GM18951 (cell line): Measurements from ENCODE around the gene RIN1.

ENCODE experiments used
- POLR2A ChIP-seq: IDR thresholded peaks from 4 replicates; pipeline ENCODE4 v1.6.1; 2011; ENCODE audit warnings: mild to moderate bottlenecking; ENCODE audit not compliant: insufficient read length, insufficient read depth; ENCODE audit errors: extremely low read depth
- in situ Hi-C: fragments of 300-500 bp; cut with MboI; formaldehyde crosslinking; loops from one replicate; pipeline ENCODE4 v1.12.0; 2022; ENCODE audit warnings: low sequenced_read_pairs, mixed read lengths, inconsistent platforms; ENCODE audit not compliant: unreplicated experiment

Gene RIN1

GRCh38 chr11:66333896-66334604 is 2.2 kb downstream of the RIN1 start:
- TF ChIP-seq POLR2A: no peak
- in situ Hi-C loops: no loop called here

DNA sequence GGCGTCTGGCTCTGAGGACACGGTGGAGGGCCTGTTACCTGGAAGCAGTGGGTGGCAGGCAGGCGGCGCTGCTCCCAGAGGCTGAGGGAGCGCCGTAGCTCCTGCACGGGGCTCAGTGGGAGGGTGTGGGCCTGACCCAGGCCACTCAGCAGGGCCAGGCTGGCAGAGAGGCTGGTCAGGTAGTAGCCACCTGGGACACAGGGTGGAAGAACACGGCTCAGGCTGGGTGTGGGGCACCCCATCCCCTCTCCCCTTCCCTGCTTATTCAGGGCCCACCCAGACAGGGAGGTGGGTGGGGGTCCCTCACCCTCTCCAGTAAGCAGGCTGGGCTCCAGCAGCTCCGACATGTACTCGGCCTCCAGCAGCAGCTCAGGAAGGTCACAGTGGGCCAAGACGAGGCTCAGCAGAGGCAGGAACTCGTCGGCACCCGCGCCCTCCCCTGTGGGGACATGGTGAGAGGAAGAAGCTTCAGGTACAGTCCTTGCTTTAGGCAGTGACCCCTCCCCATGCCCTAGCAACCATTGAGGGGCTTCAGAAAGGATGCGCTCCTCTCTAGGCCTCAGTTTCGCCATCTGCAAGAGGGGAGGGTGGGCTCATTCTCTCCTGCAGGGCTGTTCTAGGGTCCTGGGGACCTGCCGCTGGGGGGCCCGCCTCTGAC is 2.9 kb downstream of the RIN1 start:
- TF ChIP-seq POLR2A: no peak

DNA sequence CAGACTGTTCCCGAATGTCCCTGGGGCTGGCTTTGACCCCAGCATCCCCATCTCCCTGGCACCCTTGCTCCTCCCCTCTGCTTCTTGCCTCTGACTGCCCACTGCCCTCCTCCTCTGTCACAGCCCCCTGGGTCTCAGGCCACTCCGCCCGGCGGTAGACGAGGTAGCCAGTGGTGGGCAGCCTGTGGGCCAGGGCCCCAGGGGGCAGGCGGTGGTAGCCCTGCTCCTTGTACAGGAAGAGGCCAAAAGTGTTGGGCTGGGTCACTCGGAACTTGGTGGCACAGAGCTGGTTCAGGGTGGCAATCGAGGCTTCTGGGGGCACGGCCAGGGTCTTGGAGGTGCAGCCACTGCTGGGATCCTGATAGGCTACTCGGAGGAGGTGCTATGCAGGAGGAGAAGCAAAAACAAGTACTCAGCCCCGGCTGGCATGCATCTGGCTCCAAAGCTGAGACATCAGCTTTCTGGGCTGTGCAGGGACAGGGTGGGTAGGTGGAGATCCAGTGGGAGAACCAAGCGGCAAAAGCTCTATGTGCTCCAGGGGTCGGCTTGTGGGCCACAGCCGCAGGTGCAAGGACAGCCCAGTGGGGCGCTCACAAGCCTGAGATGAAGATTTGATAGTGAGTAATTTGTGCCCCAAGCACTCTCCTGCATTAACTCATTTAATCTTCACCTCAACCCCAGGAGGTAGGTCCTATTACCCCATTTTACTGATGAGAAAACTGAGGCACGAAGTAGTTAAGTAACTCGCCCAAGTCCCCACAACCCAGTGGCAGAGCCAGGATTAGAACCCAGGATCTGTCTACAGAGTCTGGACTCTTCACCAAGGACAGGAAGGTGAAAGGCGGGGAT is 3.6 kb downstream of the RIN1 start:
- in situ Hi-C loops: no loop called here
- no peak for TF ChIP-seq POLR2A

More for the DNA sequence above, 2.9 kb downstream of the RIN1 start:
- in situ Hi-C loops: no loop called here

DNA sequence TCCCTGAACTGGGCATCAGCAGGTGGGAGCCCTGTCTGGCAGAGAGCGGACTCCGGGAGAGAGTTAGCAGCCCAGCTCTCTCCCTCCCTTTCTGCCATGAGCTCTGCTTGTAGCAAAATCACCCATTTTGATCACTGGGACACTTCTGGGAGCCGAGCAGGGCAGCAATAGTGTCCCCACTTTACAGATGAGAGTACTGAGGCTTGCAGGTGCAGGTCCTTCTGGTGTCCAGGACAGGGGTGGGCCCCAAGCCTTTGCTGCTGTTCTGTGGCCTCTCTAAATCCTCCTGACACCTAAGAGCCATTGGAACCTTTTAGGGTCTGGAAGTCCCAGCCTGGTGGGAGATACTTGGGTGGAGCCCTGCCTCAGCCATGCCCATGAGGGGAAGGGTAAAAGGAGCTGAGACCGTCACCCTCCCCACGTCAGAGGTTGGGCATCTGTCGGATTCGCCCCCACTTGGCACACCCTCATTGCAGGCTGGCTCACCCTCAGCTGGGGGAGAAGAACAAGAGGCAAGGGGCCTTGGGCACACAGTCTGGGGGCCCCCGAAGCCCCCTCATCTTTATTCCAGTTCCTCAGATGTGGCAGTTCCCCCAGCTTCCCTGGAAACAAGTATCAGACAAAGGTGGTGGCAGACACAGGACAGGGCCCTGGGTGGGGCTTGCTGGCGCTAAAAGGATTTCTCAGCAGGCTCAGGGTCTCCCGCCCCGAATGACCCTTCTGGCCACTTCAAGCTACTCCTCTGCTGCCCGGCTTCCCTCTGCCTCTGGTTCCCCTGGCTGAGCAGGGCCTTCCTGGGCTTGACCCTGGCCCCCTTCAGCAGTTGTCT is 4.5 kb downstream of the RIN1 start:
- TF ChIP-seq POLR2A: no peak
- in situ Hi-C loops: no loop called here

- no peak for TF ChIP-seq POLR2A
- in situ Hi-C loops: no loop called here
These were observed 5.3 kb downstream of the RIN1 start for GRCh38 chr11:66330931-66331330.

DNA sequence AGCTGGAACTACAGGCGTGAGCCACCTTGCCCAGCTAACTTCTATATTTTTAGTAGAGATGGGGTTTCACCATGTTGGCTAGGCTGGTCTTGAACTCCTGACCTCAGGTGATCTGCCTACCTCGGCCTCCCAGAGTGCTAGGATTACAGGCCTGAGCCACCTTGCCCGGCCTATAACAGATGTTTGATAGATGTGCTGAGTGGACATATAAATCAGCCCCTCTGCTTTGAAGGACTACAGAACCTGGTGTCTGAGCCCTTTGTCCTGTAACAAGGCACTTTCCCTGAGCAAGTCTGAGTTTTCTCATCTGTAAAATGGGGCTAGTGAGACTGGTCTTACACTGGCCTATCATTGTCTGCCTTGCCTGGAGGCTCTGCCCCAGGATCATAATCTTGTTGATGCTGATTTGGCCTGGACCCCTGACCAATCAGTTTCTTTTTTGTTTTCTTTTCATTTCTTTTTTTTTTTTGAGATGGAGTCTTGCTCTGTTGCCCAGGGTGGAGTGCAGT is 7.0 kb downstream of the RIN1 start:
- no peak for TF ChIP-seq POLR2A
- in situ Hi-C loops: no loop called here

DNA sequence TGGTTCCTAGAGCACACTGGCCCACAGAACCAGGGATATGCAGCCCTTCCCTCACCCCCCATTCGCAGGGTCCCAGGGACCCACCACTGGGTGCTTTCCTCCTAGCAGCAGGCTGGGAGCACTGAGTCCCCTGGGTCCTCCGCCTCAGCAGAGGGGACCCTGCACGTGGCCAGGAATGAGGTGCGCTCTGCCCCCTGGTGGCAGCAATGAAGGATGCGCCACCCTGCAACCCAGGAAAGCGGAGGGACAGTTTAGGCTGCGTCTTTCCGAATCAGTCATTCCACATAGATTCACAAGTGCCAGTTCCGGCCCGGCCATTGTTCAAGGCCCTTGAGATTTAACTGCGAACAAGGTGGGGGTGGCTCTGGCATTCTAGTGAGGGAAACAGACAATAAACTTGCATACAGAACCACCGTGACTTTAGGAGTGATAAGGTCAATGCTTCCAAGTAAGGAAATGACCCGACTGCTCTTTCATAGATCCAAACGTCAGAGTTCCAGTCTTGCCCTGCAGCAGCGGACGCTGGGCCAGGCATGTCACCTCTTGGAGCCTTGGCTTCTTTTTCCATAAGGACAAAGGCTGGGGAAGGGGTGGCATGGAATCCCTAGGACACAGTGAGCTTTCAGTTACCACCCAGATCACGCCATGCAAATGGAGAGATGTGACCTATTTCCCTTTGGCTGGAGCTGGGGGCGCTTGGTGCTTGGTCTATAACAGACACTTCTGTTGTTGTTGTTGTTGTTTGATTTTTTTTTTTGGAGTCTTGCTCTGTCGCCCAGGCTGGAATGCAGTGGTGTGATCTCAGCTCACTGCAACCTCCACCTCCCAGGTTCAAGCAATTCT is 7.7 kb downstream of the RIN1 start:
- in situ Hi-C loops: no loop called here
- no peak for TF ChIP-seq POLR2A

DNA sequence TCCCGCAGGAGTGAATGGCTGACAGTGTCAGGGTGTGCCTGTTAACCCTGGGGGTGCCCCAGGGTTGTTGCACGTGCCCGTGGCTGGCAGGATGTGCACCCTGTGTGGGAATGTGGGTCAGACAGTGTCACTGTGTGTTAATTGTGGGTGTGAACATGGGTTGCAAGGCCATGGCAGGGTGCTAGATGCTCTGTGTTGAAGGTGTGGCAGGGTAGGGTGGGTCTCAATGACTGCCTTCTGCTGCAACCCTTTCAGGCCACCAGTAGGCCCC is 8.3 kb downstream of the RIN1 start:
- no peak for TF ChIP-seq POLR2A
- in situ Hi-C loops: no loop called here

GRCh38 chr11:66327171-66328030 is 8.8 kb downstream of the RIN1 start:
- TF ChIP-seq POLR2A: no peak
- in situ Hi-C loops: no loop called here

DNA sequence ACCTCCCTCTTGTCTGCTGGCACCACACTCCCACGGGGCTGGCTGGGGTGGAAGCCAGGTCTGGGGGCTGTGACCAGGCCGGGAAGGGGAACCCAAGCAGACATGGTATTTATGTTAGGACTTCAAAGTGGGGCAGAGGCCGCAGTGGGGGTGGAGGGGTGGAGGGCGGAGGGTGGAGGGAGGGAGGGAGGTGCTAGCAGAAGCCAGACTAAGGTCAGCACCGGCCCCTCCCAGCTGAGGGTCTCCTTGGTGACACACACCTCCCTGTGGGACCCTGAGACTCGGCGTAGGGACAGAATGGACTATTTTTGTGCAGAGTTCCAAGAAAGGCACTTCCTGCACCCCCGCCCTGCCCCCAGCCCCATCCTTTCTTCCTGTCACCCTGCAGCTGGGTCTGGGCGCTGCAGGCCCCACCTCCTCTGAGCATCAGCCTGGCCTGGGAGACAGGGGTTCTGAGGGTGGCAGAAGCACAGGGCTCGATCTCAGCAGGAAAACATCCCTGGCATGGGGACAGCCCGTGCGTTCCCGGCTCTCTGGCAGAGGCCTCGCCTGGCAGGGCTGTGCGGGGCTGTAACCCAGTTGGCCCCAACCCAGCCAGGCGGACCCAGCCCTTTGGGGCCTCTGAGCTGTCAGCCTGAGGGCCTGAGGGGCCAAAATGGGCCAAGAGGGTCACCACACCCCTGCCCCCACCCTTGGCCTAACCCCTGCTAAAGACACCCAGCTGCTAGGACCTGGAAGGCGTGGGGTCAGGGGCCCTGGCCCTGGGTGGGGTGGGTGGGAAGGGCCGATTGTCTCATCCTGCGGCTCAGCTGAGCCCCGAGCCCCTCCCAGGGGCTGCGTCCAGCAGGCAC is 9.7 kb downstream of the RIN1 start:
- in situ Hi-C loops: no loop called here
- no peak for TF ChIP-seq POLR2A
